ENCODE results near the gene NVL.

DNA sequence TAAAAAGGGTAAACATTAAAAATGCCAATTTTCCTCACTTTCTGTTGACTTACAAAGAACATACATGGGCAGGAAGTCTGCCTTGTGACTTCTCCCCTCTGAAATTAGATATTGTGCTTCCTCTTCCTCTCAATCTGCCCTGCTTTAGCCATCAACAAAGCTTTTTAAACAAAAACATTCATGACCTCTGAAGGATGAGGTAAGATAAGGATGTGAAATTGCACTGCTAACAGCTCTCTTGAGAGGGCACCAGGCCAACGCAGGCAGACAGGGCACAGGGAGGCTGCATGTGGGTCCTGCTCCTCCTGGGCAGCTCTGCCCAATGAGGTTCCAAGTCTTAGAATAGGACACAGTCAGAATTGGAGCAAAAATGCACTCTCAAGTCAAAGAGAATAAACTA is 84.8 kb downstream of the NVL start:
- TF ChIP-seq POLR2A (IDR thresholded peaks at IDR 0.05) = no peak
- TF ChIP-seq, protein P1, sequence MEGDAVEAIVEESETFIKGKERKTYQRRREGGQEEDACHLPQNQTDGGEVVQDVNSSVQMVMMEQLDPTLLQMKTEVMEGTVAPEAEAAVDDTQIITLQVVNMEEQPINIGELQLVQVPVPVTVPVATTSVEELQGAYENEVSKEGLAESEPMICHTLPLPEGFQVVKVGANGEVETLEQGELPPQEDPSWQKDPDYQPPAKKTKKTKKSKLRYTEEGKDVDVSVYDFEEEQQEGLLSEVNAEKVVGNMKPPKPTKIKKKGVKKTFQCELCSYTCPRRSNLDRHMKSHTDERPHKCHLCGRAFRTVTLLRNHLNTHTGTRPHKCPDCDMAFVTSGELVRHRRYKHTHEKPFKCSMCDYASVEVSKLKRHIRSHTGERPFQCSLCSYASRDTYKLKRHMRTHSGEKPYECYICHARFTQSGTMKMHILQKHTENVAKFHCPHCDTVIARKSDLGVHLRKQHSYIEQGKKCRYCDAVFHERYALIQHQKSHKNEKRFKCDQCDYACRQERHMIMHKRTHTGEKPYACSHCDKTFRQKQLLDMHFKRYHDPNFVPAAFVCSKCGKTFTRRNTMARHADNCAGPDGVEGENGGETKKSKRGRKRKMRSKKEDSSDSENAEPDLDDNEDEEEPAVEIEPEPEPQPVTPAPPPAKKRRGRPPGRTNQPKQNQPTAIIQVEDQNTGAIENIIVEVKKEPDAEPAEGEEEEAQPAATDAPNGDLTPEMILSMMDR (IDR thresholded peaks at IDR 0.05) = no peak

Data from uterus (tissue), 2 donors.